T-helper 2 cell treated with Interferon-gamma antibody and Interleukin-4, amounts not matched to agents 5 μg/mL and 100 μg/mL, for 36 hours (primary cell): ENCODE measurements around the gene ROBO1.

Experiments
- DNase-seq: peaks from one replicate; pipeline ENCODE4 v3.0.0; 2021; ENCODE audit warnings: low spot score
- H3K27ac Mint-ChIP-seq: one replicate; pipeline ENCODE4 v1.8.0; 2021; ENCODE audit warnings: mild to moderate bottlenecking, mixed read lengths
- H3K27me3 Mint-ChIP-seq: one replicate; pipeline ENCODE4 v1.8.0; 2021; ENCODE audit warnings: low read depth, mixed read lengths
- H3K36me3 Mint-ChIP-seq: one replicate; pipeline ENCODE4 v1.8.0; 2021; ENCODE audit warnings: low read depth, mixed read lengths
- H3K4me1 Mint-ChIP-seq: one replicate; pipeline ENCODE4 v1.8.0; 2021; ENCODE audit warnings: low read depth, mixed read lengths
- H3K4me3 Mint-ChIP-seq: one replicate; pipeline ENCODE4 v1.8.0; 2022; ENCODE audit warnings: mild to moderate bottlenecking, moderate library complexity, mixed read lengths
- H3K9me3 Mint-ChIP-seq: one replicate; pipeline ENCODE4 v1.8.0; 2021; ENCODE audit warnings: mixed read lengths

Gene ROBO1

GRCh38 chr3:79385211-79385610 lies 382.6 kb downstream of the ROBO1 start:
- DNase-seq, result no peak
- Mint-ChIP-seq H3K9me3 (peaks cover 7% of the 10 kb centered on the region), H3K4me3 (no peak overlapping the region)

GRCh38 chr3:79383402-79384012 lies 384.3 kb downstream of the ROBO1 start:
- DNase-seq, result no peak
- peaks cover 10% of the 10 kb centered on the region for H3K9me3 Mint-ChIP-seq
- H3K4me3 Mint-ChIP-seq, result no peak overlapping the region

More at GRCh38 chr3:79385211-79385610, 382.6 kb downstream of the ROBO1 start:
- Mint-ChIP-seq H3K4me1 (no peaks in the 10 kb centered on the region), H3K27ac (no peak overlapping the region), H3K36me3 (no peaks in the 10 kb centered on the region), H3K27me3 (no peaks in the 10 kb centered on the region)

GRCh38 chr3:79380581-79380980 lies 387.2 kb downstream of the ROBO1 start:
- H3K9me3 Mint-ChIP-seq, result peaks cover 15% of the 10 kb centered on the region
- no peak overlapping the region for H3K27ac Mint-ChIP-seq
- H3K4me3 Mint-ChIP-seq, result no peak overlapping the region
- no peaks in the 10 kb centered on the region for H3K4me1 Mint-ChIP-seq
- H3K27me3 Mint-ChIP-seq, result no peaks in the 10 kb centered on the region
- DNase-seq, result no peak
- no peaks in the 10 kb centered on the region for H3K36me3 Mint-ChIP-seq

More at GRCh38 chr3:79383402-79384012, 384.3 kb downstream of the ROBO1 start:
- Mint-ChIP-seq H3K27ac (no peak overlapping the region), H3K27me3 (no peaks in the 10 kb centered on the region), H3K4me1 (no peaks in the 10 kb centered on the region), H3K36me3 (no peaks in the 10 kb centered on the region)

- Mint-ChIP-seq H3K27me3 (no peaks in the 10 kb centered on the region), H3K27ac (no peak overlapping the region), H3K36me3 (no peaks in the 10 kb centered on the region), H3K9me3 (peaks cover 23% of the 10 kb centered on the region), H3K4me3 (no peak overlapping the region), H3K4me1 (no peaks in the 10 kb centered on the region)
- DNase-seq, result no peak
Measured at GRCh38 chr3:79378064-79378463, 389.7 kb downstream of the ROBO1 start.

- Mint-ChIP-seq H3K36me3 (no peaks in the 10 kb centered on the region), H3K27ac (no peak overlapping the region), H3K4me1 (no peaks in the 10 kb centered on the region), H3K4me3 (no peak overlapping the region), H3K9me3 (peaks cover 12% of the 10 kb centered on the region), H3K27me3 (no peaks in the 10 kb centered on the region)
- no peak for DNase-seq
Measured at GRCh38 chr3:79369306-79369705, 398.5 kb downstream of the ROBO1 start.

GRCh38 chr3:79368403-79368802 lies 399.4 kb downstream of the ROBO1 start:
- Mint-ChIP-seq H3K27me3 (no peaks in the 10 kb centered on the region), H3K27ac (no peak overlapping the region), H3K4me3 (no peak overlapping the region), H3K9me3 (peaks cover 12% of the 10 kb centered on the region), H3K4me1 (no peaks in the 10 kb centered on the region), H3K36me3 (no peaks in the 10 kb centered on the region)
- DNase-seq, result no peak

GRCh38 chr3:79367803-79368202 lies 400.0 kb downstream of the ROBO1 start:
- H3K4me3 Mint-ChIP-seq, result no peak overlapping the region
- H3K9me3 Mint-ChIP-seq, result peaks cover 7% of the 10 kb centered on the region
- no peaks in the 10 kb centered on the region for H3K4me1 Mint-ChIP-seq
- H3K27ac Mint-ChIP-seq, result no peak overlapping the region
- no peaks in the 10 kb centered on the region for H3K27me3 Mint-ChIP-seq
- H3K36me3 Mint-ChIP-seq, result no peaks in the 10 kb centered on the region
- DNase-seq, result no peak

GRCh38 chr3:79367066-79367465 lies 400.7 kb downstream of the ROBO1 start:
- DNase-seq, result no peak
- H3K4me1 Mint-ChIP-seq, result no peaks in the 10 kb centered on the region

GRCh38 chr3:79366414-79366813 lies 401.4 kb downstream of the ROBO1 start:
- no peaks in the 10 kb centered on the region for H3K4me1 Mint-ChIP-seq
- no peaks in the 10 kb centered on the region for H3K27me3 Mint-ChIP-seq
- DNase-seq, result no peak
- H3K27ac Mint-ChIP-seq, result no peak overlapping the region
- H3K4me3 Mint-ChIP-seq, result no peak overlapping the region
- peaks cover 7% of the 10 kb centered on the region for H3K9me3 Mint-ChIP-seq
- no peaks in the 10 kb centered on the region for H3K36me3 Mint-ChIP-seq

More at GRCh38 chr3:79367066-79367465, 400.7 kb downstream of the ROBO1 start:
- no peaks in the 10 kb centered on the region for H3K36me3 Mint-ChIP-seq
- H3K27me3 Mint-ChIP-seq, result no peaks in the 10 kb centered on the region
- H3K27ac Mint-ChIP-seq, result no peak overlapping the region
- peaks cover 7% of the 10 kb centered on the region for H3K9me3 Mint-ChIP-seq
- H3K4me3 Mint-ChIP-seq, result no peak overlapping the region

- no peak for DNase-seq
- Mint-ChIP-seq H3K4me1 (no peaks in the 10 kb centered on the region), H3K4me3 (no peak overlapping the region), H3K27ac (no peak overlapping the region), H3K36me3 (no peaks in the 10 kb centered on the region), H3K27me3 (no peaks in the 10 kb centered on the region), H3K9me3 (peaks cover 7% of the 10 kb centered on the region)
Measured at GRCh38 chr3:79364784-79365183, 403.0 kb downstream of the ROBO1 start.

GRCh38 chr3:79362571-79363270 lies 405.1 kb downstream of the ROBO1 start:
- H3K36me3 Mint-ChIP-seq, result no peaks in the 10 kb centered on the region
- no peak for DNase-seq

GRCh38 chr3:79361748-79362378 lies 405.9 kb downstream of the ROBO1 start:
- Mint-ChIP-seq H3K4me1 (no peaks in the 10 kb centered on the region), H3K27me3 (no peaks in the 10 kb centered on the region), H3K9me3 (no peaks in the 10 kb centered on the region), H3K27ac (no peak overlapping the region), H3K36me3 (no peaks in the 10 kb centered on the region), H3K4me3 (no peak overlapping the region)
- DNase-seq, result no peak

More at GRCh38 chr3:79362571-79363270, 405.1 kb downstream of the ROBO1 start:
- Mint-ChIP-seq H3K4me1 (no peaks in the 10 kb centered on the region), H3K27me3 (no peaks in the 10 kb centered on the region), H3K27ac (no peak overlapping the region), H3K9me3 (no peaks in the 10 kb centered on the region), H3K4me3 (no peak overlapping the region)

- Mint-ChIP-seq H3K9me3 (no peaks in the 10 kb centered on the region), H3K4me3 (no peak overlapping the region), H3K27me3 (no peaks in the 10 kb centered on the region), H3K27ac (no peak overlapping the region), H3K4me1 (no peaks in the 10 kb centered on the region), H3K36me3 (no peaks in the 10 kb centered on the region)
- DNase-seq, result no peak
Measured at GRCh38 chr3:79358327-79358726, 409.5 kb downstream of the ROBO1 start.

- Mint-ChIP-seq H3K4me1 (no peaks in the 10 kb centered on the region), H3K4me3 (no peak overlapping the region), H3K36me3 (no peaks in the 10 kb centered on the region), H3K9me3 (no peaks in the 10 kb centered on the region), H3K27ac (no peak overlapping the region), H3K27me3 (no peaks in the 10 kb centered on the region)
- no peak for DNase-seq
Measured at GRCh38 chr3:79354179-79354688, 413.6 kb downstream of the ROBO1 start.
